ENCODE data around the gene PIGM.

PIGM gene

DNA sequence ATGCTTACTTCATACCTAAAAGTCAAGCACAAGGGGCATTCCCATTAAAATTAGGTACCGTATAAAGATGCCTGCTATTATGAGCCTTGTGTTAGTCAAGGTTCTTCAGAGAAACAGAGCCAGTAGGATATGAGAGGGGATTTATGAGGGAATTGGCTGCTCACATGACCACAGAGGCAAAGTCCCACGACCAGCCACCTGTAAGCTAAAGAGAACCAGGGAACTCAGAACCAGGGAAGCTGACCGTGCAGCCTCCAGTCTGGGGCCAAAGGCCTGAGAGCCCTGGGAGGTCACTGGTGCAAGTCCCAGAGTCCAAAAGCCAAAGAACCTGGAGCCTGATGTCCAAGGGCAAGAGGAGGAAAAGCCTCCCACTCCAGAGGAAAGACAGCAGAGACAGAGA is 20.0 kb downstream of the PIGM start:
- no peak overlapping the region for H3K4me3 ChIP-seq (ENCODE audit: insufficient read depth, low read length, poor library complexity, severe bottlenecking)
- TF ChIP-seq EZH2phosphoT487 (conservative IDR thresholded peaks at IDR 0.05; ENCODE audit: low read length) = no peak
- TF ChIP-seq CTCF (IDR thresholded peaks at IDR 0.05; ENCODE audit: insufficient read depth, low read length, poor library complexity, severe bottlenecking) = no peak
- H2AFZ ChIP-seq (ENCODE audit: low read depth, low read length, severe bottlenecking) = no peak overlapping the region

DNA sequence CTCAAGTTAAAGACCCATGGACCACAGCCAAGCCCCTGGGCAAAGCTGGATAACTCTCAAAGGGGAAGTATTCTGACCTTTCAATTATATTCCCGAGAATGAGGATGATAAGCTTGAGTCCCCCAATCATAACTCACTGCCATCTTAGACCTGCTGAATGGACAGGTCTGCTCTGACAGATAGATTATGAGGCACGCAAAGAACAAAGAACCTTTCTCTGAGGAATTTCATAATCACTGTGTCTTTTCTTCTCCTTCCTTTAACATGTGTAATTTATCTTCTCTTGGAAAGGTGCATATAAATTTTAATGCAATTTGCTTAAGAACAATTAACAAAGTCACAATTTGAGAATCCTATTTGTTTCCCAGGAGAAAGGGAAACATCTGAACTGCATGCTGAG is 22.0 kb downstream of the PIGM start:
- TF ChIP-seq CTCF (IDR thresholded peaks at IDR 0.05; ENCODE audit: insufficient read depth, low read length, poor library complexity, severe bottlenecking) = no peak
- no peak overlapping the region for H3K27ac ChIP-seq (ENCODE audit: low read depth, low read length)
- H3K4me3 ChIP-seq (ENCODE audit: insufficient read depth, low read length, poor library complexity, severe bottlenecking) = no peak overlapping the region
- H4K20me1 ChIP-seq (ENCODE audit: low read depth, low read length) = no peaks in the 10 kb centered on the region
- H3K36me3 ChIP-seq (ENCODE audit: low read length) = no peaks in the 10 kb centered on the region
- no peaks in the 10 kb centered on the region for H3K27me3 ChIP-seq (ENCODE audit: low read length)
- H3K9me3 ChIP-seq (ENCODE audit: insufficient read depth, low read length) = no peaks in the 10 kb centered on the region
- no peaks in the 10 kb centered on the region for H3K79me2 ChIP-seq (ENCODE audit: insufficient read depth, low read length)
- H3K4me2 ChIP-seq (ENCODE audit: low read depth, low read length, poor library complexity, severe bottlenecking) = no peak overlapping the region
- no peaks in the 10 kb centered on the region for H3K9me2 ChIP-seq (replicated peaks; ENCODE audit: insufficient read depth, low read length)
- no peak overlapping the region for H2AFZ ChIP-seq (ENCODE audit: low read depth, low read length, severe bottlenecking)
- no peak overlapping the region for H3K9ac ChIP-seq (ENCODE audit: low read length)
- H3F3A ChIP-seq (ENCODE audit: insufficient read depth) = no peaks in the 10 kb centered on the region

More for the DNA sequence above, 20.0 kb downstream of the PIGM start:
- H3K79me2 ChIP-seq (ENCODE audit: insufficient read depth, low read length) = no peaks in the 10 kb centered on the region
- no peaks in the 10 kb centered on the region for H4K20me1 ChIP-seq (ENCODE audit: low read depth, low read length)
- no peak overlapping the region for H3K27ac ChIP-seq (ENCODE audit: low read depth, low read length)
- no peaks in the 10 kb centered on the region for H3K9me2 ChIP-seq (replicated peaks; ENCODE audit: insufficient read depth, low read length)
- H3K36me3 ChIP-seq (ENCODE audit: low read length) = no peaks in the 10 kb centered on the region
- H3K4me2 ChIP-seq (ENCODE audit: low read depth, low read length, poor library complexity, severe bottlenecking) = no peak overlapping the region
- H3F3A ChIP-seq (ENCODE audit: insufficient read depth) = no peaks in the 10 kb centered on the region
- no peaks in the 10 kb centered on the region for H3K27me3 ChIP-seq (ENCODE audit: low read length)
- no peak overlapping the region for H3K9ac ChIP-seq (ENCODE audit: low read length)
- H3K9me3 ChIP-seq (ENCODE audit: insufficient read depth, low read length) = no peaks in the 10 kb centered on the region

DNA sequence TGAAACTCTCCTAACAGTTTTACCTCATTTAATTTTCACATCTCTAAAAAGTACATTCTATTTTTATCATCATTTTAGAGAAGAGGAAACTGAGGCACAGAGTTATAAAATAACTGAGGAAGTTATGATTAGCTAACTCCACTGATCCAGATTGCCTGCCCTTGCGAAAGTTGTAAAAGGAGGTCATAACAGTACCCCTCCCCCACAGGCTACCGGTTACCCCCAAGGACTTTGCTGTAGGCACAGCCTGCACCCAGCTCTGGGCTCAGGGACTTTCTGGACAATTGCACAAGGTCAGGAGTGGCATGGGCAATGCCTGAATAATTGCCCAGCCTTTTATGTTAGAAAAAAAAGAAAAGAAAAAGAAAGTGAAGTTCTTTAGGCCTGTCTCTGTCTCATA is 22.7 kb downstream of the PIGM start:
- Histone ChIP-seq H3K36me3 (ENCODE audit: low read length) (no peaks in the 10 kb centered on the region), H3K9me3 (ENCODE audit: insufficient read depth, low read length) (no peaks in the 10 kb centered on the region), H3K27me3 (ENCODE audit: low read length) (no peaks in the 10 kb centered on the region), H3K9ac (ENCODE audit: low read length) (no peak overlapping the region), H3F3A (ENCODE audit: insufficient read depth) (no peaks in the 10 kb centered on the region), H3K9me2 (replicated peaks; ENCODE audit: insufficient read depth, low read length) (no peaks in the 10 kb centered on the region), H3K4me3 (ENCODE audit: insufficient read depth, low read length, poor library complexity, severe bottlenecking) (no peak overlapping the region), H3K27ac (ENCODE audit: low read depth, low read length) (no peak overlapping the region), H3K4me2 (ENCODE audit: low read depth, low read length, poor library complexity, severe bottlenecking) (no peak overlapping the region), H4K20me1 (ENCODE audit: low read depth, low read length) (no peaks in the 10 kb centered on the region), H3K79me2 (ENCODE audit: insufficient read depth, low read length) (no peaks in the 10 kb centered on the region), H2AFZ (ENCODE audit: low read depth, low read length, severe bottlenecking) (no peak overlapping the region)
- no peak for TF ChIP-seq EZH2phosphoT487 (conservative IDR thresholded peaks at IDR 0.05; ENCODE audit: low read length)
- TF ChIP-seq CTCF (IDR thresholded peaks at IDR 0.05; ENCODE audit: insufficient read depth, low read length, poor library complexity, severe bottlenecking) = no peak
